Upper lobe of right lung (tissue), 1 donor: ENCODE measurements around the gene ATG13. TPM values are rescaled to one million over a fixed set of nuclear protein-coding genes. Genes with fewer than 3 reads are reported as not detected.
A peak's percentile ranks its signal among the peaks of the same experiment; 100 is the strongest.

Source experiments
- ATAC-seq: fragments of 200-7000 bp; cut with Tn5 transposase; one replicate; pipeline ENCODE4 v1.9.1; 2020; ENCODE audit warnings: mild to moderate bottlenecking, moderate library complexity
- DNase-seq: peaks from one replicate; pipeline ENCODE4 v3.0.0-alpha.2; 2020
- H3K27ac ChIP-seq: fragments of 200-600 bp; one replicate; pipeline ENCODE4 v1.8.0; 2022
- H3K27me3 ChIP-seq: fragments of 200-600 bp; one replicate; pipeline ENCODE4 v1.8.0; 2022; ENCODE audit warnings: mild to moderate bottlenecking
- H3K36me3 ChIP-seq: fragments of 200-600 bp; one replicate; pipeline ENCODE4 v1.8.0; 2022
- H3K4me1 ChIP-seq: fragments of 200-600 bp; one replicate; pipeline ENCODE4 v1.8.0; 2022
- H3K4me3 ChIP-seq: fragments of 200-600 bp; one replicate; pipeline ENCODE4 v1.8.0; 2022; ENCODE audit warnings: mild to moderate bottlenecking
- H3K9me3 ChIP-seq: fragments of 200-600 bp; one replicate; pipeline ENCODE4 v1.8.0; 2022
- CTCF ChIP-seq: fragments of 200-600 bp; IDR thresholded peaks from one replicate; pipeline ENCODE4 v1.8.0; 2022; ENCODE audit warnings: antibody characterized with exemption
- intact Hi-C: fragments of 100-400 bp; cut with DNase I; formaldehyde crosslinking; loops from one replicate; pipeline ENCODE4 v1.11.0; 2022
- total RNA-seq: library from RNA; stranded (reverse); fragmentation: NEBNext Ultra II Directional; extraction: Animal tissue kit (Norgen Biotek cat#: 25700); gene quantifications from one replicate; pipeline ENCODE4 v1.2.1, GENCODE V29; 2021
- donor health status: DM: no; HTN: yes; CAD: no; lungs with severe emphysema.

ATG13 gene
- total RNA-seq, 1 donor from 2014 or later, result 61.1 TPM

GRCh38 chr11:46692450-46692849 is 75.1 kb downstream of the ATG13 start:
- Histone ChIP-seq H3K4me3 (no peak overlapping the region), H3K9me3 (no peaks in the 10 kb centered on the region), H3K27ac (no peak overlapping the region), H3K36me3 (peaks cover 71% of the 10 kb centered on the region), H3K27me3 (no peaks in the 10 kb centered on the region), H3K4me1 (peaks cover 15% of the 10 kb centered on the region)
- intact Hi-C loops, result no loop called here
- TF ChIP-seq CTCF, result no peak
- no peak for ATAC-seq
- DNase-seq, result no peak

- TF ChIP-seq CTCF, result no peak
- Histone ChIP-seq H3K4me3 (no peak overlapping the region), H3K9me3 (no peaks in the 10 kb centered on the region), H3K27ac (peak overlapping the region; percentile 30), H3K4me1 (peaks cover 16% of the 10 kb centered on the region), H3K36me3 (peaks cover 61% of the 10 kb centered on the region), H3K27me3 (no peaks in the 10 kb centered on the region)
- intact Hi-C loops, result no loop called here
- ATAC-seq (no peak), DNase-seq (no peak)
These were observed 76.3 kb downstream of the ATG13 start for GRCh38 chr11:46693597-46694012.

GRCh38 chr11:46694072-46694471 is 76.7 kb downstream of the ATG13 start:
- H3K36me3 ChIP-seq, result peaks cover 58% of the 10 kb centered on the region
- H3K4me3 ChIP-seq, result no peak overlapping the region

GRCh38 chr11:46694607-46695006 is 77.3 kb downstream of the ATG13 start:
- Histone ChIP-seq H3K4me3 (no peak overlapping the region), H3K27ac (no peak overlapping the region), H3K9me3 (no peaks in the 10 kb centered on the region), H3K36me3 (peaks cover 52% of the 10 kb centered on the region), H3K27me3 (no peaks in the 10 kb centered on the region), H3K4me1 (peaks cover 26% of the 10 kb centered on the region)
- DNase-seq, result no peak
- no peak for ATAC-seq
- no peak for TF ChIP-seq CTCF
- intact Hi-C loops, result no loop called here

More at GRCh38 chr11:46694072-46694471, 76.7 kb downstream of the ATG13 start:
- Histone ChIP-seq H3K27ac (peak overlapping the region; percentile 30), H3K4me1 (peaks cover 21% of the 10 kb centered on the region), H3K9me3 (no peaks in the 10 kb centered on the region), H3K27me3 (no peaks in the 10 kb centered on the region)
- ATAC-seq (no peak), DNase-seq (no peak)
- intact Hi-C loops, result no loop called here
- no peak for TF ChIP-seq CTCF

GRCh38 chr11:46695345-46696211 is 78.2 kb downstream of the ATG13 start:
- Histone ChIP-seq H3K27ac (peak overlapping the region; percentile 6), H3K4me3 (no peak overlapping the region), H3K36me3 (peaks cover 49% of the 10 kb centered on the region), H3K4me1 (peaks cover 26% of the 10 kb centered on the region), H3K9me3 (no peaks in the 10 kb centered on the region), H3K27me3 (no peaks in the 10 kb centered on the region)
- no peak for TF ChIP-seq CTCF
- intact Hi-C loops, result no loop called here
- no peak for ATAC-seq
- DNase-seq, result no peak
